ENCODE results near the gene KLK13.

Gene KLK13

GRCh38 chr19:51019544-51019925 is 45.4 kb downstream of the KLK13 start, which contains the start of gene KLK10:
KLK10 (minus strand) TSS chr19:51019709; CDS start chr19:51019130, 579 bp downstream.
- Histone ChIP-seq H3K4me3 (ENCODE audit: low read depth, low read length) (no peak within 1 kb of the TSS), H3K36me3 (no peaks in the 10 kb centered on the region), H3K27me3 (peaks cover 65% of the 10 kb centered on the region), H3K9me3 (no peaks in the 10 kb centered on the region), H3K4me1 (no peaks in the 10 kb centered on the region)
- DNase-seq, result no peak
- TF ChIP-seq CTCF (IDR thresholded peaks at IDR 0.05; ENCODE audit: low read depth, low read length), result no peak

DNA sequence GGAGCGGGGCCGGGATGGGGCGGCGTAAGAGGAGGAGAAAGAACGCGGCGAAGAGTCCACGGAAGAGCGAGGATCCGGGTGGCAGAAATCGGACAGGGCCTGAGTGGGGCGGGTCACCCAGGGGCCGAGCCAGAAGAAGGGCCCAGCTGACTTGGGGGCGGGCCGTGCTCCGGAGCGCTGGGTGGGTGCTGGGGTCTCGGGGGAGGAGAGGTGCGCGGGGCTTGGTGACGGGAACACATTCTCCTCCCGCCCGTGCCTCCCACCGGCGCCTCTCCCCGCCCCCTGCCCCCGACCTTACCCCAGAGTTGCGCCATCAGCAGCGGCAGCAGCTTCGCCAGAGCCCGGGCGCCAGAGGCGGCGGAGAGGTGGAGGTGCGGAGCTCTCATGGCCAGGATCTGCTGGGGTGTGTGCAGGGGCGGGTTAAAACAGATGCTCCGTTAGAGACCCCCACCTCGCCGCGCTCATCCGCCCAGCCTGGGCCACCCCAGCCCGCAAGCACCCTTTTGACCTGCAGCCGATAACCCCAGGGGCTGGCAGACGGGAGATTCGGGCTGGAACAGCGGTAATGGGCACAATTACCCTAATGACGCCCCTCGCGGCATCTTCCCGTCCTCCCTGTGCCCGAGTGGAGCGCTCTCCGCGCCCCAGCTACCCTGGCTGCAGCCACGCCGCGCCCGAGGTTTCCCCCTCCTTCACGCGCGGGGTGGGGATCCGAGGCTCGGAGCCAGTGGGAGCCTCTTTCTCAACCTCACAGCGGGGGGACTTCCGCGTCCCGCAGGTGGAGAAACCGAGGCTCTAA is 45.9 kb downstream of the KLK13 start:
- no peaks in the 10 kb centered on the region for H3K4me1 ChIP-seq
- H3K27me3 ChIP-seq, result peaks cover 62% of the 10 kb centered on the region
- no peak for TF ChIP-seq CTCF (IDR thresholded peaks at IDR 0.05; ENCODE audit: low read depth, low read length)
- no peaks in the 10 kb centered on the region for H3K36me3 ChIP-seq
- no peak for DNase-seq
- H3K9me3 ChIP-seq, result no peaks in the 10 kb centered on the region
- no peak overlapping the region for H3K4me3 ChIP-seq (ENCODE audit: low read depth, low read length)

- H3K9me3 ChIP-seq, result no peaks in the 10 kb centered on the region
- DNase-seq, result peak; percentile 27
- no peaks in the 10 kb centered on the region for H3K36me3 ChIP-seq
- peak; percentile 45 for TF ChIP-seq CTCF (IDR thresholded peaks at IDR 0.05; ENCODE audit: low read depth, low read length)
- no peaks in the 10 kb centered on the region for H3K4me1 ChIP-seq
- H3K4me3 ChIP-seq (ENCODE audit: low read depth, low read length), result no peak overlapping the region
- peaks cover 43% of the 10 kb centered on the region for H3K27me3 ChIP-seq
Observed at GRCh38 chr19:51016798-51017683, 47.9 kb downstream of the KLK13 start.

GRCh38 chr19:51015691-51016267 is 49.1 kb downstream of the KLK13 start:
- H3K27me3 ChIP-seq, result peaks cover 36% of the 10 kb centered on the region

DNA sequence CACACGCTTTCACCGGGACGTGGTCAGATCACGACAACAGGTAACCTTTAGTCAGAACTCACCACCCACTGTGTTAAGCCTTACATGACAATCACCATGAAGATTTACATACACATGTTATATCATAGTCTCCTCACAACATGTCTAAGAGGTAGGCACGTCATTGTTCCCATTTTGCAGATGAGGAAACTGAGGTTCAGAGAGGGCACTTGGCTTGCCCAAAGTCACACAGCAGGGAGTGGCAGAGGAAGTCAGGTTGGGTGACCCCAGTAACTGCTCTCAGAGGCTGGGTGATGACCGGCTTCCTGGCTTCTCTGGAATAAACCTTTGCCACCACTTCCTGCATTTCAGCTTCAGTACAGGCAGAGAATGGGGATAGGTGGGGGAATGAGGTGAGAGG is 50.6 kb downstream of the KLK13 start:
- no peak overlapping the region for H3K4me3 ChIP-seq (ENCODE audit: low read depth, low read length)
- H3K4me1 ChIP-seq, result no peaks in the 10 kb centered on the region
- no peak for DNase-seq
- H3K9me3 ChIP-seq, result no peaks in the 10 kb centered on the region
- no peak for TF ChIP-seq CTCF (IDR thresholded peaks at IDR 0.05; ENCODE audit: low read depth, low read length)
- no peaks in the 10 kb centered on the region for H3K36me3 ChIP-seq
- peaks cover 28% of the 10 kb centered on the region for H3K27me3 ChIP-seq

More at GRCh38 chr19:51015691-51016267, 49.1 kb downstream of the KLK13 start:
- H3K9me3 ChIP-seq, result no peaks in the 10 kb centered on the region
- TF ChIP-seq CTCF (IDR thresholded peaks at IDR 0.05; ENCODE audit: low read depth, low read length), result no peak
- DNase-seq, result no peak
- no peaks in the 10 kb centered on the region for H3K4me1 ChIP-seq
- no peak overlapping the region for H3K4me3 ChIP-seq (ENCODE audit: low read depth, low read length)
- H3K36me3 ChIP-seq, result no peaks in the 10 kb centered on the region

All from BE2C (cell line).